Activated T-helper 1 cell treated with anti-CD3 and anti-CD28 coated beads, Interleukin-2, amount 50 U/mL, for 16 hours (primary cell): ENCODE data around the gene MAGI2.

Experiments used
- DNase-seq, 2 donors: peaks; one replicate each; pipeline ENCODE4 v3.0.0-alpha.2; 2020; ENCODE audit warnings: low read depth in 1 of 2, low spot score in 1 of 2

The MAGI2 gene

DNA sequence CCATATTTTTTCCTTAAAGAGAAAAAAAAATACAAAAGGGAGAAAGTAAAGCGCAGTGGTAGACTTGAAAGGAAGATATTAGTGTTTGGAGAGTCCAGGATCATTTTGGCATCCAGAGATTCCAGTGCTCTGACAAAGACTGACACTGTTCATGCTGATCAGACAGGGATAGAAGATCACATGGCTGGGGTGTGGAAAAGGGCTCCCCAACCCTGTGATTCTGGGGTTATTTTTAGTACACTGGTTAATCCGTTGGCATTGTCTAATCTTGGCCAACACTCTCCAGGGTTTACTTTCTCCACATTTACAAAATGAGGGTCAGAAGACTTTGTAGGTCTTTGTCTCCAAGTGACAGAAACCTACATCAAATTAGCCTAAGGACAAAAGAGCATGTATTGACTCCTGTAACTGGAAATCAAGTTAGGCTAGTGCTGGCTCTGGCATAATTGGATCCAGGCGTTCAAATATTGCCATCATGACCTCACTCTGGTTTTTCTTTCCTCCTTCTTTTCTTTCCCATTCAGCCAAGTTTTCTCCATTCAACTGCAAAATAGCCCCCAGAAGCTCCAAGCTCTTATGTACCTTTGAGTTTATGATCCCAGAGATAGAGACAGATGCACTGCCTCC, 1473.3 kb downstream of the MAGI2 start:
- DNase-seq, result no peak

GRCh38 chr7:77979219-77979618, 1474.2 kb downstream of the MAGI2 start:
- DNase-seq, result no peak

DNA sequence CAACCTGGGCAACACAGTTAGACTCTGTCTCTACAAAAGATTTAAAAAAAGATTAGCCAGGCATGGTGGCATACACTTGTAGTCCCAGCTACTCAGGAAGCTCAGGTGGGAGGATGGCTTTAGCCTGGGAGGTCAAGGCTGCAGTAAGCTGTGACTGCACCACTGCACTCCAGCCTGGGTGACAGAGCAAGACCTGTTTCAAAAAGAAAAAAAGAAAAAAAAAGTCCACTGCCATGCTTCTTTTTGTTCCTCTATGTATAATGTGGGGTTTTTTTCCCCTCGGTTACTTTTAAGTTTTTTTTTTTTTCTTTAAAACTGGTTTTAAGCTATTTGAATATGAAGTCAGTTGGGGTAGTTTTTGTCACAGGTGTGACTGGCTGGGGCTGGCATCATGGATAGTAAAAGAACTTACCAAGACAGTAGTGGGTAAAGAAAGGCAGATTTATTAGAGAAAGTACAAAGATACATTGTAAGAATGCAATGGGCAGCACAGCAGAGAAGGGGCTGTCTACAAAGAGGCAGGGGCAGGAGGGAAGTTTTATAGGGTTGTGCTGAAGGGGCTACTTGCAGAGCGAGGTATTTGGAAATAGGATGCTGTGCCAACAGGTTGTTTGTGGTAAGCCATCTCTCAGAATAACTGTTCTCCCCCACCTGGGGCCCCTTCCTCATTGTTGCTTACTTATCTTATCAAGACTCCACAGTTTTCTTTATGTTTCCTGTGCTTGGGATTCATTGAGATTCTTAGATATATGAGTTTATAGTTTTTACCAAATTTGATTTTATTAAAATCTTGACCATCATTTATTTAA, 1477.6 kb downstream of the MAGI2 start:
- no peak for DNase-seq

DNA sequence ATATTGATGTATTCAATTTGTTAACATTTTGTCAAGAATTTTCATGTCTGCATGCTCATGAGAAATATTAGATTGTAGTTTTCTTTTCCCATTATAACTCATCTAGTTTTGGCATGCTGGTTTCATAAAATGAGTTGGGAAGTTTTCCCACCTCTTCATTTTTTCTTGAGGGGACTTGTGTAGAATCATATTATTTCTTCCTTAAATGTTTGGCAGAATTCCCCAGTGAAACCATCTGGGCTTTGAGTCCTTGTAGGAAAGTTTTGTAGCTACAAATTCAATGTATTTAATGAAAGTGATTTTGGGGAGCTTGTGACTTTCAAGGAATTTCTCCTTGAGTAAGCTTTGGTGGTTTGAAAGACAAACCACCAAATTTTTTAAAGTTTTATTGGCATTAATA, 1481.7 kb downstream of the MAGI2 start:
- DNase-seq, result no peak

GRCh38 chr7:77967429-77967828, 1486.0 kb downstream of the MAGI2 start:
- DNase-seq, result no peak
